HEK293T (cell line): ENCODE data around the gene ATP8A2.

ENCODE experiments used
- ARNT ChIP-seq: fragments of 450-650 bp; IDR thresholded peaks from 2 replicates; pipeline ENCODE4 v1.6.1; 2017; ENCODE audit warnings: mild to moderate bottlenecking
- CTBP1 ChIP-seq: fragments of 450-650 bp; IDR thresholded peaks from 2 replicates; pipeline ENCODE4 v1.6.1; 2016; ENCODE audit warnings: borderline replicate concordance
- FOXA1 ChIP-seq: fragments of 450-650 bp; IDR thresholded peaks from 2 replicates; pipeline ENCODE4 v1.6.1; 2016; ENCODE audit warnings: mild to moderate bottlenecking
- FOXM1 ChIP-seq: fragments of 450-650 bp; IDR thresholded peaks from 2 replicates; pipeline ENCODE4 v1.6.1; 2017; ENCODE audit warnings: mild to moderate bottlenecking, borderline replicate concordance
- HDGF ChIP-seq: fragments of 450-650 bp; IDR thresholded peaks from 2 replicates; pipeline ENCODE4 v1.6.1; 2017; ENCODE audit warnings: antibody characterized with exemption, borderline replicate concordance
- LEF1 ChIP-seq: fragments of 450-650 bp; IDR thresholded peaks from 2 replicates; pipeline ENCODE4 v1.6.1; 2017; ENCODE audit warnings: mild to moderate bottlenecking, borderline replicate concordance
- PKNOX1 ChIP-seq: fragments of 450-650 bp; IDR thresholded peaks from 2 replicates; pipeline ENCODE4 v1.6.1; 2016
- SP1 ChIP-seq: fragments of 450-650 bp; IDR thresholded peaks from 2 replicates; pipeline ENCODE4 v1.6.1; 2017
- TARDBP ChIP-seq: fragments of 450-650 bp; IDR thresholded peaks from 2 replicates; pipeline ENCODE4 v1.6.1; 2016

DNA sequence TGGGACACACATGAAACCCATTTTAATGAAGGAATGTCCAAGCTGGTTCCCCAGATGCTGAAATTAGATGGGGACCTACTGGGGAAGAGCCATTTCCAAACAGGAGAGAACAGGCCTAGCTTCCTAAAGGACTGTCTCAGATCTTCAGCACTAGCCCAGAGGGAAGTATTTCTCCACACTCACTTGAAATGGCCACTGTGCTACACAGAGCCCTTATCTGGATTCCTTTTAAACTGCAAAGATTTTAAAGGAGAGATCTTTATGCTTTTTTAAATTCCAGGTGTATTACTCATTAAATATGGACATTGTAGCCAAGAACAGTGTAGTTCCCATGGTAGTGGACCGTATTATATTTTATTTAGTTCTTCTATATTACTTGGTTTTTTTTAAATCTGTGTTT is 424.7 kb downstream of the ATP8A2 start:
- TF ChIP-seq FOXA1 (no peak), FOXM1 (no peak), ARNT (no peak), CTBP1 (no peak), SP1 (no peak), PKNOX1 (no peak), TARDBP (no peak), LEF1 (no peak), HDGF (no peak)
